Neural cell (in vitro differentiated cells): ENCODE measurements around the gene MCM5. TPM values are rescaled to one million over a fixed set of nuclear protein-coding genes. Genes with fewer than 3 reads are reported as not detected.

Experiments
- H2AFZ ChIP-seq: fragments of 200-600, 300-800 bp; sonication (generic), shearing (Covaris generic); 2 replicates; pipeline ENCODE4 v1.6.0; 2014; ENCODE audit warnings: low read depth, mild to moderate bottlenecking, antibody characterized with exemption, low read length, moderate library complexity
- H3F3A ChIP-seq: fragments of 200-600 bp; shearing (Covaris generic); 2 replicates; pipeline ENCODE4 v1.6.1; 2016; ENCODE audit warnings: mild to moderate bottlenecking, moderate library complexity, mixed read lengths, antibody characterized with exemption, low read length; ENCODE audit not compliant: insufficient read depth, poor library complexity, severe bottlenecking
- H3K27ac ChIP-seq: fragments of 200-600, 300-800 bp; sonication (generic), shearing (Covaris generic); 2 replicates; pipeline ENCODE4 v1.5.1; 2014; ENCODE audit warnings: mild to moderate bottlenecking, low read length, moderate library complexity
- H3K27me3 ChIP-seq: fragments of 300-800, 200-600 bp; sonication (generic), shearing (Covaris generic); 2 replicates; pipeline ENCODE4 v1.6.0; 2014; ENCODE audit warnings: mild to moderate bottlenecking, low read depth, low read length, moderate library complexity; ENCODE audit not compliant: insufficient read depth
- H3K36me3 ChIP-seq: fragments of 300-800, 200-600 bp; sonication (generic), shearing (Covaris generic); 2 replicates; pipeline ENCODE4 v1.5.1; 2014; ENCODE audit warnings: mild to moderate bottlenecking, antibody characterized with exemption, low read length, moderate library complexity; ENCODE audit not compliant: insufficient read depth
- H3K4me2 ChIP-seq: fragments of 300-800, 200-600 bp; sonication (generic), shearing (Covaris generic); 2 replicates; pipeline ENCODE4 v1.6.0; 2014; ENCODE audit warnings: mild to moderate bottlenecking, low read length
- H3K4me3 ChIP-seq: fragments of 300-800, 200-600 bp; sonication (generic), shearing (Covaris generic); 2 replicates; pipeline ENCODE4 v1.5.1; 2014; ENCODE audit warnings: mild to moderate bottlenecking, low read length, moderate library complexity
- H3K79me2 ChIP-seq: fragments of 200-600 bp; shearing (Covaris generic); replicated peaks from 2 replicates; pipeline ENCODE4 v1.6.0; 2014; ENCODE audit warnings: mild to moderate bottlenecking, low read length, moderate library complexity; ENCODE audit not compliant: insufficient read depth
- H3K9ac ChIP-seq: fragments of 300-800, 200-600 bp; sonication (generic), shearing (Covaris generic); 2 replicates; pipeline ENCODE4 v1.6.1; 2016; ENCODE audit warnings: mild to moderate bottlenecking, low read length, mixed read lengths
- H3K9me2 ChIP-seq: fragments of 200-600 bp; shearing (Covaris generic); 2 replicates; pipeline ENCODE4 v1.6.1; 2016; ENCODE audit warnings: mild to moderate bottlenecking, low read length, mixed read lengths; ENCODE audit not compliant: insufficient read depth
- H3K9me3 ChIP-seq: fragments of 200-600, 300-800 bp; sonication (generic), shearing (Covaris generic); 2 replicates; pipeline ENCODE4 v1.6.1; 2016; ENCODE audit warnings: mild to moderate bottlenecking, mixed run types, low read length, moderate library complexity, mixed read lengths
- H4K20me1 ChIP-seq: fragments of 200-600 bp; shearing (Covaris generic); 2 replicates; pipeline ENCODE4 v1.6.1; 2016; ENCODE audit warnings: mild to moderate bottlenecking, mixed run types; ENCODE audit not compliant: insufficient read depth
- CTCF ChIP-seq: fragments of 450-650 bp; IDR thresholded peaks from 2 replicates; pipeline ENCODE4 v1.5.1; 2014; ENCODE audit warnings: antibody characterized with exemption, mild to moderate bottlenecking, moderate library complexity; ENCODE audit not compliant: poor library complexity, severe bottlenecking
- EP300 ChIP-seq: fragments of 450-650 bp; conservative IDR thresholded peaks from 2 replicates; pipeline ENCODE4 v1.6.1; 2014; ENCODE audit warnings: antibody characterized with exemption, mild to moderate bottlenecking, moderate library complexity; ENCODE audit not compliant: poor library complexity, severe bottlenecking
- EZH2 ChIP-seq: fragments of 200-600, 300-800 bp; shearing (Covaris generic), sonication (generic); IDR thresholded peaks from 2 replicates; pipeline ENCODE4 v1.6.1; 2014; ENCODE audit warnings: antibody characterized with exemption, low read length, borderline replicate concordance, mild to moderate bottlenecking; ENCODE audit not compliant: insufficient read depth, poor library complexity, severe bottlenecking
- MXI1 ChIP-seq: fragments of 450-650 bp; conservative IDR thresholded peaks from 2 replicates; pipeline ENCODE4 v1.6.1; 2014; ENCODE audit warnings: antibody characterized with exemption, mild to moderate bottlenecking; ENCODE audit not compliant: poor library complexity, severe bottlenecking
- POLR2AphosphoS5 ChIP-seq: IDR thresholded peaks from 2 replicates; pipeline ENCODE4 v1.6.1; 2012
- RAD21 ChIP-seq: fragments of 450-650 bp; conservative IDR thresholded peaks from 2 replicates; pipeline ENCODE4 v1.6.1; 2014; ENCODE audit warnings: antibody characterized with exemption, mild to moderate bottlenecking, moderate library complexity
- REST ChIP-seq: IDR thresholded peaks from 2 replicates; pipeline ENCODE4 v1.6.1; 2012; ENCODE audit warnings: borderline replicate concordance
- SMC3 ChIP-seq: fragments of 450-650 bp; conservative IDR thresholded peaks from 2 replicates; pipeline ENCODE4 v1.6.1; 2014; ENCODE audit warnings: antibody characterized with exemption, mild to moderate bottlenecking, moderate library complexity; ENCODE audit not compliant: poor library complexity
- TAF1 ChIP-seq: IDR thresholded peaks from 2 replicates; pipeline ENCODE4 v1.6.1; 2012; ENCODE audit warnings: low read depth
- polyA plus RNA-seq: library from polyadenylated mRNA; depleted of rRNA; stranded (reverse); fragments of >200 nt; gene quantifications from 2 replicates; pipeline ENCODE4 v1.2.3, GENCODE V29; 2014

MCM5 gene
- polyA plus RNA-seq, 1 donor from 2014 or later: 6.9 TPM

- Histone ChIP-seq H3F3A (no peaks in the 10 kb centered on the region), H3K79me2 (no peaks in the 10 kb centered on the region), H3K27ac (no peak overlapping the region), H3K9ac (no peak overlapping the region), H3K9me3 (peaks cover 5% of the 10 kb centered on the region), H4K20me1 (no peaks in the 10 kb centered on the region), H3K4me2 (no peak overlapping the region), H3K4me3 (no peak overlapping the region), H3K27me3 (no peaks in the 10 kb centered on the region), H2AFZ (no peak overlapping the region), H3K36me3 (no peaks in the 10 kb centered on the region), H3K9me2 (no peaks in the 10 kb centered on the region)
- peak; percentile 98 for TF ChIP-seq RAD21
- peak; percentile 99 for TF ChIP-seq SMC3
- TF ChIP-seq CTCF: peak; percentile 96
- TF ChIP-seq POLR2AphosphoS5: no peak
- peak; percentile 91 for TF ChIP-seq REST
These were observed 31.0 kb downstream of the MCM5 start for GRCh38 chr22:35430897-35431322.

GRCh38 chr22:35431483-35432227 lies 31.7 kb downstream of the MCM5 start:
- H3K9me3 ChIP-seq: peaks cover 5% of the 10 kb centered on the region
- no peak overlapping the region for H3K27ac ChIP-seq
- no peak overlapping the region for H3K9ac ChIP-seq
- H4K20me1 ChIP-seq: no peaks in the 10 kb centered on the region
- no peak overlapping the region for H2AFZ ChIP-seq
- no peaks in the 10 kb centered on the region for H3K36me3 ChIP-seq
- no peak overlapping the region for H3K4me2 ChIP-seq
- no peak overlapping the region for H3K4me3 ChIP-seq
- no peaks in the 10 kb centered on the region for H3K79me2 ChIP-seq
- H3K9me2 ChIP-seq: no peaks in the 10 kb centered on the region
- TF ChIP-seq REST: no peak
- no peak for TF ChIP-seq MXI1
- TF ChIP-seq EP300: no peak
- TF ChIP-seq SMC3: no peak
- TF ChIP-seq TAF1: no peak
- no peak for TF ChIP-seq EZH2
- no peak for TF ChIP-seq CTCF
- H3K27me3 ChIP-seq: no peaks in the 10 kb centered on the region
- no peaks in the 10 kb centered on the region for H3F3A ChIP-seq
